Keratinocyte (primary cell): ENCODE measurements around the gene GOPC. TPM values are rescaled to one million over a fixed set of nuclear protein-coding genes. Genes with fewer than 3 reads are reported as not detected.

ENCODE experiments used
- DNase-seq: peaks from one replicate; pipeline ENCODE4 v3.0.0-alpha.2; 2011; ENCODE audit warnings: low read depth, missing footprints, low spot score
- FAIRE-seq: peaks from 2 replicates; lab custom pipeline; 2011; peaks lifted over from hg19 to GRCh38; lab: Jason Lieb, UNC
- H2AFZ ChIP-seq: 2 replicates; pipeline ENCODE4 v1.6.0; 2012; ENCODE audit warnings: low read length, control low read depth, inconsistent platforms; ENCODE audit not compliant: control insufficient read depth
- H3K27ac ChIP-seq: 2 replicates; pipeline ENCODE4 v1.5.1; 2011; ENCODE audit warnings: low read length; ENCODE audit not compliant: control insufficient read depth, insufficient read depth
- H3K27me3 ChIP-seq: 3 replicates; pipeline ENCODE4 v1.6.0; 2011; ENCODE audit warnings: low read length; ENCODE audit not compliant: control insufficient read depth, insufficient read depth; ENCODE audit errors: extremely low read depth
- H3K36me3 ChIP-seq, 2 experiments: 2 replicates in 1 of 2; 3 replicates in 1 of 2; pipeline ENCODE4 v1.5.1; 2011; ENCODE audit warnings: low read length in 2 of 2, mild to moderate bottlenecking in 1 of 2; ENCODE audit not compliant: control insufficient read depth in 2 of 2, insufficient read depth in 2 of 2; ENCODE audit errors: extremely low read depth in 1 of 2
- H3K4me1 ChIP-seq: 3 replicates; pipeline ENCODE4 v1.5.1; 2011; ENCODE audit warnings: low read length; ENCODE audit not compliant: control insufficient read depth, insufficient read depth; ENCODE audit errors: extremely low read depth
- H3K4me2 ChIP-seq: 3 replicates; pipeline ENCODE4 v1.6.0; 2011; ENCODE audit warnings: low read depth, low read length; ENCODE audit not compliant: control insufficient read depth, insufficient read depth; ENCODE audit errors: extremely low read depth
- H3K4me3 ChIP-seq, 3 experiments: fragments of 200-600 bp in 1 of 3; sonication (generic) in 1 of 3; 2 replicates in 2 of 3; 3 replicates in 1 of 3; pipeline ENCODE4 v1.5.1; 2011 to 2016; ENCODE audit warnings: low read length in 3 of 3, mild to moderate bottlenecking in 3 of 3, control low read depth in 2 of 3, inconsistent platforms in 1 of 3, low read depth in 1 of 3, mixed read lengths in 1 of 3, mixed run types in 1 of 3, moderate library complexity in 1 of 3; ENCODE audit not compliant: control insufficient read depth in 2 of 3, insufficient read depth in 2 of 3; ENCODE audit errors: extremely low read depth in 1 of 3
- H3K79me2 ChIP-seq: 2 replicates; pipeline ENCODE4 v1.6.0; 2012; ENCODE audit warnings: low read length; ENCODE audit not compliant: control insufficient read depth, insufficient read depth
- H3K9ac ChIP-seq: 3 replicates; pipeline ENCODE4 v1.6.0; 2011; ENCODE audit warnings: low read length; ENCODE audit not compliant: control insufficient read depth, insufficient read depth; ENCODE audit errors: extremely low read depth
- H3K9me1 ChIP-seq: 3 replicates; pipeline ENCODE4 v1.6.0; 2011; ENCODE audit warnings: low read length; ENCODE audit not compliant: control insufficient read depth, insufficient read depth; ENCODE audit errors: extremely low read depth
- H3K9me3 ChIP-seq: 2 replicates; pipeline ENCODE4 v1.5.1; 2012; ENCODE audit warnings: low read depth, low read length; ENCODE audit not compliant: control insufficient read depth
- H4K20me1 ChIP-seq: 3 replicates; pipeline ENCODE4 v1.6.0; 2011; ENCODE audit warnings: low read length; ENCODE audit not compliant: control insufficient read depth, insufficient read depth; ENCODE audit errors: extremely low read depth
- EZH2 ChIP-seq: IDR thresholded peaks from one replicate; pipeline ENCODE4 v1.6.1; 2012; ENCODE audit warnings: inconsistent platforms, mild to moderate bottlenecking, low read length, moderate library complexity
- dilution Hi-C: fragments of 300-500 bp; cut with MboI; formaldehyde crosslinking; loops from one replicate; pipeline ENCODE4 v1.7.0; 2020; ENCODE audit warnings: low sequenced_read_pairs; ENCODE audit not compliant: extremely low pct_ligation_motif_present
- polyA plus RNA-seq, 5 experiments: library from polyadenylated mRNA; depleted of rRNA in 3 of 5; stranded (reverse) in 3 of 5; stranded (forward) in 1 of 5; unstranded in 1 of 5; fragments of >200 nt; gene quantifications; 1 replicate in 1 of 5; 2 replicates in 3 of 5; 3 replicates in 1 of 5; pipeline versions ENCODE4 v1.2.1 to v1.2.3, GENCODE V29; 2011 to 2012; ENCODE audit warnings: missing spikeins in 2 of 5, low read depth in 1 of 5, low replicate concordance in 1 of 5
- TF ChIP-seq, protein P1 (sequence below), 3 experiments: IDR thresholded peaks in 1 of 3; conservative IDR thresholded peaks in 1 of 3; optimal IDR thresholded peaks in 1 of 3; 2 replicates in 2 of 3; 3 replicates in 1 of 3; pipeline versions ENCODE3 to v1.5.1; 2011; ENCODE audit warnings: low read length in 3 of 3, mild to moderate bottlenecking in 3 of 3, moderate library complexity in 2 of 3, control low read depth in 1 of 3, inconsistent platforms in 1 of 3; ENCODE audit not compliant: insufficient read depth in 2 of 3; ENCODE audit errors: extremely low read depth in 1 of 3

The GOPC gene
- polyA plus RNA-seq, 1 donor (not counting 4 experiments of a cell fraction or from before 2014, with no cell fraction given) = 33.9 TPM

DNA sequence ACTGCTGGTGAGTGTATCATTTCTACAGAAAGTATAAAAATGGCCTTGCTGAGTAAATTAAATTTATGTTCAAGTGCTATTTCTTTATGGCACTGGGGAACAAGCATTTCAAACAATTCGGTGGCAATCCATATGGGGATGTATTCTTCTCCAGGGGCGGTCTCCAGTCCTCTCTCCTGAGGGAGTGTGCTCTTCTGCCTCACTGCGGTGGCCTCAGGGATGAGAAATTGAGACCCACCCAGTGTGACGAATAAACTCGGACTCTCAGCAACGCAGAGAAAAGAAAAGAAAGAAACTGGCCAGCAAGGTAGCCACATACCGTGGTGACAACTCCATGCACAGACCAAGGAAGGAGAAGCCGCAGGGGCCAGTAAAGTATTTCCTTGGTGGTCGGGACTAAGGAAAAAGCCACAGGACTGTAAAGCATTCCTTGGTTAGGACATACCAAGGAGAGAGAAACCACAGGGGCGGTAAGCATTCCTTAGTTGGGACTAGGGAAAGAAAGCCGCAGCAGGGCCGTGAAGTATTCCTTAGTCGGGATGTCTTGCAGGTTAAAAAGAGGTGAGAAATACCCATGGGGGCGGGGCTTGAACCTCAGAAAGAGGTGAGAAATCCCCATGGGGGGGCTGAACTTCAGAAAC, 13.6 kb upstream of the GOPC start:
- H3K27ac ChIP-seq = no peak overlapping the region
- no peaks in the 10 kb centered on the region for H3K36me3 ChIP-seq
- no peak overlapping the region for H3K4me2 ChIP-seq
- no peak overlapping the region for H2AFZ ChIP-seq
- no peaks in the 10 kb centered on the region for H4K20me1 ChIP-seq
- H3K9me3 ChIP-seq = no peaks in the 10 kb centered on the region
- H3K4me1 ChIP-seq = no peaks in the 10 kb centered on the region
- H3K9me1 ChIP-seq = no peaks in the 10 kb centered on the region
- H3K27me3 ChIP-seq = no peaks in the 10 kb centered on the region
- TF ChIP-seq, protein P1, sequence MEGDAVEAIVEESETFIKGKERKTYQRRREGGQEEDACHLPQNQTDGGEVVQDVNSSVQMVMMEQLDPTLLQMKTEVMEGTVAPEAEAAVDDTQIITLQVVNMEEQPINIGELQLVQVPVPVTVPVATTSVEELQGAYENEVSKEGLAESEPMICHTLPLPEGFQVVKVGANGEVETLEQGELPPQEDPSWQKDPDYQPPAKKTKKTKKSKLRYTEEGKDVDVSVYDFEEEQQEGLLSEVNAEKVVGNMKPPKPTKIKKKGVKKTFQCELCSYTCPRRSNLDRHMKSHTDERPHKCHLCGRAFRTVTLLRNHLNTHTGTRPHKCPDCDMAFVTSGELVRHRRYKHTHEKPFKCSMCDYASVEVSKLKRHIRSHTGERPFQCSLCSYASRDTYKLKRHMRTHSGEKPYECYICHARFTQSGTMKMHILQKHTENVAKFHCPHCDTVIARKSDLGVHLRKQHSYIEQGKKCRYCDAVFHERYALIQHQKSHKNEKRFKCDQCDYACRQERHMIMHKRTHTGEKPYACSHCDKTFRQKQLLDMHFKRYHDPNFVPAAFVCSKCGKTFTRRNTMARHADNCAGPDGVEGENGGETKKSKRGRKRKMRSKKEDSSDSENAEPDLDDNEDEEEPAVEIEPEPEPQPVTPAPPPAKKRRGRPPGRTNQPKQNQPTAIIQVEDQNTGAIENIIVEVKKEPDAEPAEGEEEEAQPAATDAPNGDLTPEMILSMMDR (optimal IDR thresholded peaks at IDR 0.05 in 1 of 3, IDR thresholded peaks at IDR 0.05 in 1 of 3, conservative IDR thresholded peaks at IDR 0.05 in 1 of 3; ENCODE audit: extremely low read depth in 1 of 3, insufficient read depth in 2 of 3, low read length in 3 of 3) = no peak
- TF ChIP-seq EZH2 = no peak
- H3K9ac ChIP-seq = no peak overlapping the region
- DNase-seq = no peak
- H3K79me2 ChIP-seq = no peaks in the 10 kb centered on the region
- H3K4me3 ChIP-seq = no peak overlapping the region
- dilution Hi-C loops = no loop called here
- FAIRE-seq = no peak

DNA sequence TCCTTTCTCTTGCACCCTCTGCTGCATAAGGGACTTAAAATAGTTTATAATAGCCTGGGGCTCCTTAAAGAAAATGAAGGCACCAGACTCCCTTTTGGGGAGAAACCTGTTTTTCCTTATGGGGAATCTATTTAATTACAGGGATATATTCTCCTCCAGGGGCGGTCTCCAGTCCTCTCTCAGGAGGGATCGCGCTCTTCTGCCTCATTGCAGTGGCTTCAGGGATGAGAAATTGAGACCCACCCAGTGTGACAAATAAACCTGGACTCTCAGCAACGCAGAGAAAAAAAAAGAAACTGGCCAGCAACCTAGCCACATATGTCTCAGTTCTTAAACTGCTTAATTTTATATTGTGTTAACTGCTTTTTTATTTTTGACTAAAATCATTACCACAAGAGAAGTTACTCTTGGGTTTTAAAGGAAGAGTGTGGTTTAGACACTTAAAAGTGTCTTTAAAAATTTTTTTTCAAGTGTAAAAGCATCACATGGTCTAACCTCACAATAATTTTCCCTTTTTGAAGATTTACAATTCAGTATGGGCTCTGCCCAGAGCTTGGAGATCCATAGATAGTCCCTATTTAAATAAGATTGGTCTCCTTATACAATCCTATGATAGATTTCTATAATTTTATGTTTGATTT, 11.7 kb upstream of the GOPC start:
- no peaks in the 10 kb centered on the region for H3K4me1 ChIP-seq
- H3K9ac ChIP-seq = no peak overlapping the region
- dilution Hi-C loops = no loop called here
- no peak overlapping the region for H3K4me3 ChIP-seq
- H3K9me3 ChIP-seq = no peaks in the 10 kb centered on the region
- H4K20me1 ChIP-seq = no peaks in the 10 kb centered on the region
- H3K4me2 ChIP-seq = no peak overlapping the region
- H3K36me3 ChIP-seq = no peaks in the 10 kb centered on the region
- no peaks in the 10 kb centered on the region for H3K27me3 ChIP-seq
- no peaks in the 10 kb centered on the region for H3K9me1 ChIP-seq
- FAIRE-seq (no peak), DNase-seq (no peak)
- no peak overlapping the region for H2AFZ ChIP-seq
- TF ChIP-seq EZH2 = no peak
- TF ChIP-seq, protein P1 (optimal IDR thresholded peaks at IDR 0.05 in 1 of 3, IDR thresholded peaks at IDR 0.05 in 1 of 3, conservative IDR thresholded peaks at IDR 0.05 in 1 of 3; ENCODE audit: extremely low read depth in 1 of 3, insufficient read depth in 2 of 3, low read length in 3 of 3) = no peak
- no peaks in the 10 kb centered on the region for H3K79me2 ChIP-seq
- H3K27ac ChIP-seq = no peak overlapping the region
